Calu3 (cell line): ENCODE measurements around the gene SYNPO2. TPM values are rescaled to one million over a fixed set of nuclear protein-coding genes. Genes with fewer than 3 reads are reported as not detected.

Experiments
- BruUV-seq: library from RNA; stranded (reverse); fragments of 400-500 nt; replicated peaks from 2 replicates; lab custom pipeline; 2021; lab: Mats Ljungman, UMichigan
- CTCF ChIA-PET: fragments of 300-600 bp; sonication (Branson Sonifier 250); formaldehyde crosslinking; loops from one replicate; lab custom pipeline; 2022; ENCODE audit warnings: antibody characterized with exemption; lab: Charles Lee
- DNase-seq: peaks from one replicate; pipeline ENCODE4 v3.0.0; 2022
- H3K27ac Mint-ChIP-seq: one replicate; pipeline ENCODE4 v1.8.0; 2022; ENCODE audit warnings: mixed read lengths; ENCODE audit not compliant: unreplicated experiment
- H3K27me3 Mint-ChIP-seq: one replicate; pipeline ENCODE4 v1.8.0; 2022; ENCODE audit warnings: mixed read lengths; ENCODE audit not compliant: unreplicated experiment
- H3K36me3 Mint-ChIP-seq: one replicate; pipeline ENCODE4 v1.8.0; 2022; ENCODE audit warnings: mild to moderate bottlenecking, moderate library complexity, mixed read lengths; ENCODE audit not compliant: insufficient read depth, unreplicated experiment
- H3K4me1 Mint-ChIP-seq: one replicate; pipeline ENCODE4 v1.8.0; 2022; ENCODE audit warnings: mild to moderate bottlenecking, low read depth, mixed read lengths; ENCODE audit not compliant: unreplicated experiment
- H3K4me3 Mint-ChIP-seq: one replicate; pipeline ENCODE4 v1.8.0; 2022; ENCODE audit warnings: mild to moderate bottlenecking, low read depth, moderate library complexity, mixed read lengths; ENCODE audit not compliant: unreplicated experiment
- H3K9me3 Mint-ChIP-seq: one replicate; pipeline ENCODE4 v1.8.0; 2022; ENCODE audit warnings: low read depth, mixed read lengths; ENCODE audit not compliant: unreplicated experiment
- intact Hi-C: fragments of 100-400 bp; cut with micrococcal nuclease; formaldehyde crosslinking; loops from one replicate; pipeline ENCODE4 v1.10.0; 2022; ENCODE audit not compliant: unreplicated experiment
- total RNA-seq: library from RNA; stranded (reverse); gene quantifications from 2 replicates; pipeline ENCODE4 v1.2.3, GENCODE V29; 2022
- TF ChIP-seq, protein P1 (sequence below): fragments of 200-600 bp; IDR thresholded peaks from one replicate; pipeline ENCODE4 v1.8.0; 2022; ENCODE audit warnings: antibody characterized with exemption; ENCODE audit not compliant: unreplicated experiment

The SYNPO2 gene
- total RNA-seq, 1 experiment from 2014 or later: 0.17 TPM

DNA sequence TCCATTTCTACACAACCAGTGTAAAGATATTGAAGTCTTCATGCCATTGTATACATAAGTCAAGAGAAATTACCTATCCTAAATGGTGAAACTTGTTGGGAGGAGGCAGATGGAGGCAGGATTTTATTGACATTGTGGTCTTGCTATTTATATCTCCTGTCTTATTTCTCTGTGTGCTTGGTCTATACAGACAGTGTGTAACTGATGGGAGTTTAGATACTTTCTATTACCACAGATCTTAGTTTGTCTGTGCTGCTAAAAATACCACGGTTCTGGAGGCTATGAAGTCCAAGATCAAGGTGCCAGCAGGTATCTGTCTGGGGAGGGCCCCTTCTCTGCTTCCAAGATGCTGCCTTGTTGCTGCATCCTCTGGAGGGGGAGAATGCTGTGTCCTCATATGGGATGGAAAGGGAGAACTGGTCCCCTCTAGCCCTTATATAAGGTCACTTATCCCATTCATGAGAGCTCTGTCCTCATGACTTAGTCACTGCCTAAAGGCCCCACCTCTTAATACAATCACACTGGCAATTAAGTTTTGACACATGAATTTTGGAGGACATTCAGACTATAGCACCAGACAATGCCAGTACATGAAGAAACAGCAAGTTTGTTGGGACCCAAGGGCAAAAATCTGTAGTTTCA lies 62.4 kb downstream of the SYNPO2 start:
- no peaks in the 10 kb centered on the region for H3K9me3 Mint-ChIP-seq

DNA sequence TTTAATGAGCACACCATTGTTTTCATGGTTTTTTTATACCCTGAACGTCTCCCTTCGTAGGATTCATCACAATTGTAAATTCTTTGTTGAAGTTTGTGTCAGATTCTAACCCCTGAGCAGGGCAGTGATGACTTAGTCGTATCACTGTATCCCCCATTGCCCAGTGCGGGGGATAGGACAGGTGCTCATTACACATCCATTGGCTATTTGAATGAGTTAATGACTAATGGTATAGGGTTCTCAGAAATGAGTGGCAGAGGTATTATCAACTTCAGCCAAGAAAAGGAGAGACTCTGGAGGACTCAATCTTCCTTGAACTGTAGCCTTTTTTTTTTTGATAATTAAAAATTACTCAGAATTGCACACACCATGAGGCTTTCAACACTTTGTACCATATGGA lies 64.6 kb downstream of the SYNPO2 start:
- TF ChIP-seq, protein P1, sequence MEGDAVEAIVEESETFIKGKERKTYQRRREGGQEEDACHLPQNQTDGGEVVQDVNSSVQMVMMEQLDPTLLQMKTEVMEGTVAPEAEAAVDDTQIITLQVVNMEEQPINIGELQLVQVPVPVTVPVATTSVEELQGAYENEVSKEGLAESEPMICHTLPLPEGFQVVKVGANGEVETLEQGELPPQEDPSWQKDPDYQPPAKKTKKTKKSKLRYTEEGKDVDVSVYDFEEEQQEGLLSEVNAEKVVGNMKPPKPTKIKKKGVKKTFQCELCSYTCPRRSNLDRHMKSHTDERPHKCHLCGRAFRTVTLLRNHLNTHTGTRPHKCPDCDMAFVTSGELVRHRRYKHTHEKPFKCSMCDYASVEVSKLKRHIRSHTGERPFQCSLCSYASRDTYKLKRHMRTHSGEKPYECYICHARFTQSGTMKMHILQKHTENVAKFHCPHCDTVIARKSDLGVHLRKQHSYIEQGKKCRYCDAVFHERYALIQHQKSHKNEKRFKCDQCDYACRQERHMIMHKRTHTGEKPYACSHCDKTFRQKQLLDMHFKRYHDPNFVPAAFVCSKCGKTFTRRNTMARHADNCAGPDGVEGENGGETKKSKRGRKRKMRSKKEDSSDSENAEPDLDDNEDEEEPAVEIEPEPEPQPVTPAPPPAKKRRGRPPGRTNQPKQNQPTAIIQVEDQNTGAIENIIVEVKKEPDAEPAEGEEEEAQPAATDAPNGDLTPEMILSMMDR: no peak
- H3K27me3 Mint-ChIP-seq: no peaks in the 10 kb centered on the region
- no peaks in the 10 kb centered on the region for H3K36me3 Mint-ChIP-seq
- CTCF ChIA-PET: no interaction called here
- intact Hi-C loops: no loop called here
- H3K9me3 Mint-ChIP-seq: no peaks in the 10 kb centered on the region
- H3K4me3 Mint-ChIP-seq: no peak overlapping the region
- DNase-seq: no peak
- BruUV-seq: no TSS peak
- no peaks in the 10 kb centered on the region for H3K4me1 Mint-ChIP-seq
- no peak overlapping the region for H3K27ac Mint-ChIP-seq

More for the DNA sequence above, 62.4 kb downstream of the SYNPO2 start:
- TF ChIP-seq, protein P1: no peak
- BruUV-seq: no TSS peak
- Mint-ChIP-seq H3K36me3 (no peaks in the 10 kb centered on the region), H3K27me3 (no peaks in the 10 kb centered on the region), H3K27ac (no peak overlapping the region), H3K4me1 (no peaks in the 10 kb centered on the region), H3K4me3 (no peak overlapping the region)
- intact Hi-C loops: no loop called here
- DNase-seq: no peak
- CTCF ChIA-PET: no interaction called here

DNA sequence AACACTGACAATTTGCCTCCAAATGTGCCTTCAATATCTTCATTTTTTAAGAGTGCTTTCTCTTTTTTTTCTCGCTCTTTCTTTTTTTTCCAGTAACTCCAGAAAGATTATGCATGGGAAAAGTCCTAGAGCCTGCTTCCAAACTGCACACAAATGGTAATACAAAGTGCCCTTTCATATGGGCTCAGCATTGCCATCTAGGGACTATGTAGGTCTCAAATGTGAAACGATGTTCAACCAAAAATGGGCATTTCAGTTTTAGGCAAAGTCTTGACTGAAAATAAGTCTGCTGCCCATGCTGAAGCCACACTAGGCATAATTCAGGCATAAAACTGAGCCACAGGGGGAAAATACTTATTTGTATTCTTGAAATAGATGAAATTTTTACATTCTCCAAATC lies 65.6 kb downstream of the SYNPO2 start:
- no peak overlapping the region for H3K27ac Mint-ChIP-seq
- DNase-seq: no peak
- H3K4me3 Mint-ChIP-seq: no peak overlapping the region
- no peaks in the 10 kb centered on the region for H3K4me1 Mint-ChIP-seq
- CTCF ChIA-PET: no interaction called here
- no peaks in the 10 kb centered on the region for H3K36me3 Mint-ChIP-seq
- no peaks in the 10 kb centered on the region for H3K9me3 Mint-ChIP-seq
- intact Hi-C loops: no loop called here
- TF ChIP-seq, protein P1: no peak
- no peaks in the 10 kb centered on the region for H3K27me3 Mint-ChIP-seq
- BruUV-seq: no TSS peak

DNA sequence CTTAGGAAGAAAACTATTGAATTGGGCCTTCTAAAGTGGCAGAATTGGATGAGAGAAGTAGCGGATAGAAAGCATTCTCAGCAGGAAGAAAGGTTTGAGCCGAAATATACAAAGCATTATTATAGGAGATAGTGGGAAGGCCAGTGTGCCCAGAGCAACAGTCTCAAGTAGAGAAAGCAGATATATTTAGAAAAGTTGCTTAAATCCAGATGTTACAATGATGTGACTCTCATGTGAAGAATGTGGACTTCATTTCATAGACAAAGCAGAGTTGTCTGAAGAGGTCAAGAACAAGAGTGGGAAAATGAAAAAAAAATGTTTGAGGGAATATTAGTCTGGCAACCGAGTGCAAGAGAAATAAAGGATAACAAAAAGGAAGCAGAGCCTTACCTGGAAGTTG lies 66.9 kb downstream of the SYNPO2 start:
- CTCF ChIA-PET: interaction anchor here (0.6 kb wide), 1 partner anchor 992 kb away, joined by 9 read pairs; no protein-coding TSS in a partner anchor

More for the DNA sequence above, 66.9 kb downstream of the SYNPO2 start:
- intact Hi-C loops: no loop called here
- Mint-ChIP-seq H3K9me3 (no peaks in the 10 kb centered on the region), H3K27me3 (no peaks in the 10 kb centered on the region), H3K36me3 (no peaks in the 10 kb centered on the region), H3K4me1 (no peaks in the 10 kb centered on the region), H3K27ac (no peak overlapping the region), H3K4me3 (no peak overlapping the region)
- BruUV-seq: no TSS peak
- TF ChIP-seq, protein P1: no peak
- no peak for DNase-seq
